Suprapubic skin (tissue), 4 donors: ENCODE results near the gene PPP1R12B.
"Not testable (repeated sequence)": the region's sequence is repeated elsewhere in the genome, so short reads cannot be mapped to it uniquely, and the experiment has no call there.

Experiments
- EP300 ChIP-seq: sonication (generic); formaldehyde crosslinking; IDR thresholded peaks from one replicate; pipeline ENCODE4 v1.6.1; 2017; ENCODE audit warnings: antibody characterized with exemption
- POLR2A ChIP-seq, 2 donors: fragments of 450-650 bp; IDR thresholded peaks; one replicate each; pipeline ENCODE4 v1.6.1; 2017; ENCODE audit warnings: antibody characterized with exemption in 2 of 2, mild to moderate bottlenecking in 2 of 2, moderate library complexity in 2 of 2
- POLR2AphosphoS5 ChIP-seq, 3 donors: sonication (generic); formaldehyde crosslinking; IDR thresholded peaks; one replicate each; pipeline ENCODE4 v1.6.1; 2017; ENCODE audit warnings: antibody characterized with exemption in 3 of 3
- TF ChIP-seq, protein P1 (sequence below), 2 donors: fragments of 200-600 bp in 1 of 2; fragments of 450-650 bp in 1 of 2; sonication (generic) in 1 of 2; IDR thresholded peaks; one replicate each; pipeline ENCODE4 v1.5.1; 2016 to 2019; ENCODE audit warnings: antibody characterized with exemption in 2 of 2, mild to moderate bottlenecking in 1 of 2, moderate library complexity in 1 of 2

DNA sequence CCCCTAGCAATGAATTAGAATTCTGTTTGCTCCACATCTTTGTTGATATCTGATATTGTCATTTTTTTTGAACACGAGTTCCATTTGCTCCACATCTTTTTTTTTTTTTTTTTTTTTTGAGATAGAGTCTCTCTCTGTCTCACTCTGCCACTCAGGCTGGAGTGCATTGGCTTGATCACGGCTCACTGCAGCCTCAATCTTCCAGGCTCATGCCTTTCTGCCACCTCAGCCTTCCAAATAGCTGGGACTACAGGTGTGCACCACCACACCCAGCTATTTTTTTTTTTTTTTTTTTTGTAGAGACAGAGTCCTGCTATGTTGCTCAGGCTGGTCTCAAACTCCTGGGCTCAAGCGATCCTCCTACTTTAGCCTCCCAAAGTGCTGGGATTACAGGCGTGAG is 22.4 kb downstream of the PPP1R12B start:
- TF ChIP-seq POLR2A (IDR thresholded peaks at IDR 0.05); EP300; POLR2AphosphoS5 (IDR thresholded peaks at IDR 0.05): not testable (repeated sequence)
- TF ChIP-seq, protein P1, sequence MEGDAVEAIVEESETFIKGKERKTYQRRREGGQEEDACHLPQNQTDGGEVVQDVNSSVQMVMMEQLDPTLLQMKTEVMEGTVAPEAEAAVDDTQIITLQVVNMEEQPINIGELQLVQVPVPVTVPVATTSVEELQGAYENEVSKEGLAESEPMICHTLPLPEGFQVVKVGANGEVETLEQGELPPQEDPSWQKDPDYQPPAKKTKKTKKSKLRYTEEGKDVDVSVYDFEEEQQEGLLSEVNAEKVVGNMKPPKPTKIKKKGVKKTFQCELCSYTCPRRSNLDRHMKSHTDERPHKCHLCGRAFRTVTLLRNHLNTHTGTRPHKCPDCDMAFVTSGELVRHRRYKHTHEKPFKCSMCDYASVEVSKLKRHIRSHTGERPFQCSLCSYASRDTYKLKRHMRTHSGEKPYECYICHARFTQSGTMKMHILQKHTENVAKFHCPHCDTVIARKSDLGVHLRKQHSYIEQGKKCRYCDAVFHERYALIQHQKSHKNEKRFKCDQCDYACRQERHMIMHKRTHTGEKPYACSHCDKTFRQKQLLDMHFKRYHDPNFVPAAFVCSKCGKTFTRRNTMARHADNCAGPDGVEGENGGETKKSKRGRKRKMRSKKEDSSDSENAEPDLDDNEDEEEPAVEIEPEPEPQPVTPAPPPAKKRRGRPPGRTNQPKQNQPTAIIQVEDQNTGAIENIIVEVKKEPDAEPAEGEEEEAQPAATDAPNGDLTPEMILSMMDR (IDR thresholded peaks at IDR 0.05) = not testable (repeated sequence)
